HG03135 (cell line): ENCODE results near the gene DNAJA2.
A peak's percentile ranks its signal among the peaks of the same experiment; 100 is the strongest.
"Not testable (repeated sequence)": the region's sequence is repeated elsewhere in the genome, so short reads cannot be mapped to it uniquely, and the experiment has no call there.

Experiments
- ATAC-seq: cut with Tn5 transposase; IDR thresholded peaks from one replicate; pipeline ENCODE4 v1.9.1; 2021; ENCODE audit warnings: mild to moderate bottlenecking, moderate library complexity; ENCODE audit not compliant: unreplicated experiment

DNAJA2 gene

DNA sequence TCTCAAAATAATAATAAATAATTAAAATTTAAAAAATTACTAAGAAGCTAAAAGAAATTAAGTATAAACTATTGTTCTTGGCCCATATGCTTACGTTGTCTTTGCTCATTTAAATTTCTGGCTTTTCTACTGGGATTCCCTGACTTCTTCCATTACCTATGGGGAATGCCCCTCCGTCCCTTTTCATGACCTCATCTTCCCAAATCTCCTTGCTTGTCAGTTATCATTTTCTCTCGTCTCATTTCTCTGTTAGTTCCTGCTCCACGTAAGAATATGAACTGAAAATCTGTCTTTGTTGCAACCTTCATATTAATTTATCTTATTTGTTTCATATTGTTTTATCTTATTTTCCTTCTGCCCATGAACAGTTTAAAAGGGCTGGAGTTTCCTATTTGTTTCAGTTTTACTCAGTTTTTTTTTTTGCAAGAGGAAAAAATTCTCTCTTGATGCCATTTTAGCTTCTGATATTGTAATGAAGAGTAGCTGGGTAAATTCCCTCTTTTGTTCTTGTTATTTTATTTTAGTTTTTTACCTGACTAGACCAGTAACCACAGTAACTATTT lies 2.5 kb upstream of the DNAJA2 start:
- ATAC-seq, result no peak

DNA sequence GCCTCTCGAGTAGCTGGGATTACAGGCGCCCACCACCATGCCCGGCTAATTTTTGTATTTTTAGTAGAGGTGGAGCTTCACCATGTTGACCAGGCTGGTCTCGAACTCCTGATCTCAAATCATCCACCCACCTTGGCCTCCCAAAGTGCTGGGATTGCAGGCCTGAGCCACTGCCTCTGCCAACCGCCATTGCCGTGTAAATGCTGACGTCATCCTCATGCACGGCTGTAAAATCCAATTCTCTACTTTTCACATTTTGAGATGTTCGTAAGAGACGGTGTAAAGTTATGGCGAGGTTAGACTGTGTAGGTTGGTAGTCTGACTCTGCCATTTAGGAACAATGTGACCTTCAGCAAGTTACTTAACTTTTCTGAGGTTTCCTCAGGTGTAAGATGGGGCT lies 1.7 kb upstream of the DNAJA2 start:
- no peak for ATAC-seq

DNA sequence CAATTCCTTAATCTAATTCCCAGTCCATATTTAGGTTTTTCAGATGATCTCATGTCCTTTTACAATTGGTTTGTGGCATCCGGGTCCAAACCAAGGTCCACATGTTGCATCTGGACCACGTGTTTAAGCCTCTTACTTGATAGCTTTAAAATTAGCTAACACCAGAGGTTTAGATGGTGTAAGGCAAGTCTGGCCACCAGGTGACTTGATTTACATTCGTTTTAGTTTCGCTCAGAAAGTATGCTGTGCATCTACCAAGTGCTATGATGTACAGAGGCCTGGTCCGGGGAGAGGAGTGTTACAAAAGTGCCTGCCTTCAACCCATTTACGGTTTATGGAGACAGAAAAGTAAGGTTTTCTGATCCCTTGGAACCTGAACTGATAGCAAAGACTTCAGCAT lies 878 bp upstream of the DNAJA2 start:
- no peak for ATAC-seq

DNA sequence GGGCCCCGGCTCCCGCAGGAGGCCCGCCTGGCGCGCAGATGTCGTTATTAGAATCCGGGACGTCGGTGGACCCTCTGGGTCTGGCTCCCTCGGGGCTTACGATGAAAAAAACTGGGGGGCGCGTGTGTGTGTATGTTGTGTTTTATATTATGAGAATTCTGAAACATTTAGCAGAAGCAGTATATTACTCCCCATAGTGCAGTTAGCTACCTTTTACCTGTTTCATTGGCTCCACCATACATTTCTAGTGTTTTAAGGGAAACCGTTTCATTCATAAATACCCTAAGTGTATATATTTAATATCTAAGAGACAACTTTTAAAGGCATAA lies 486 bp upstream of the DNAJA2 start:
- ATAC-seq, result no peak

DNA sequence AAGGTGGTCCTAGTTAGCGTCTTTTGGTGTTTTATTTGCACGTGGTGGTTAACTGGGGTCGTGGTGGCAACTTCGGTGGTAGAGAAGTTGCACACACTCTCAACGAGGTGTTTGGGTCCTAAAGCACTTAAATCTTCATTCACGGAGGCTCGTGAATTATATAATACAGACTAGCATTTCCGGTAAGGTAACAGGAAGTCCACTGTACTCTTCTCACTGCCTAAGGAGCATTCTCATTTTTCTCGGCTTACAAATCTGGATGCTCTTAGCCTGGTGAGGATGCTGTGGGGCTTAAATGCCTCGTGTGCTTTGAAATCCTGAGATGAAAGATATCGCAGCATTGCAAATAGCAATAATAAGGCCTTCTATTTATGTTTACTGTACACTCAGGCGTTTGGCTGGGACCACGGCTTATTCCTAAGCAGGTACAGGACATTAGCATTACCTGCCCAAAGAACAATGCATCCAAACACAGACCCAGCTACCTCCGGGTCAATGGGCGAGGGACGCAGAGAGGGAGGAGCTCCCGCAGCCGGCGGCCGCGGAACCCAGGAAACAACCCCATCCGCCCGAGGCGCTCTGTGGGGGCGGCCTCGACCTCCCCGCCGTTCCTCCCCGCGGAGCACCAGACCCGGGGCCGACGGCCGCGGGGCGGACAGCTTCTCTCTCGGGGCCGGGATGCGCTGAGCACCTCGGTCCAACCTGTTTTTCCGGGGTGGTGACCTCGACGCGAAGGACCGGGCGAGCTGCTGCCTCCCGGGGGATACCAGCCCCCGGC lies 856 bp downstream of the DNAJA2 start:
- peak; percentile 44 for ATAC-seq

DNA sequence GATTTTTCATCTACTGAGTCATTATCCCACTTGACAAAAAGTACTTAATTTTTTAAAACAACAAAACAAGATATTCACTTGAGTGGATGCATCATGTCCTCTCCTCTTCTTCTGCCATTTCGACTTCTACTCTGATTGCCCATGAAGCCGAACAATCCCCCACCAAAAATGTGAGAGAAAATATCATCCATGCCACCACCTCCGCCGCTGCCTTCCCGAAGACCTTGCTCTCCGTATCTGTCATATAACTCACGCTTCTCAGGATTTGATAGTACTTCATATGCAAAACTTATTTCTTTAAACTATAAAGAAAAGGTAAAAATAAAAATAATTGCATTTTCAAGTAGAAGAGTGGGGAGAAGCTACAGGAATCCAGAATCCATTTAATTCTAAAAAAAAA lies 2.2 kb downstream of the DNAJA2 start:
- no peak for ATAC-seq

DNA sequence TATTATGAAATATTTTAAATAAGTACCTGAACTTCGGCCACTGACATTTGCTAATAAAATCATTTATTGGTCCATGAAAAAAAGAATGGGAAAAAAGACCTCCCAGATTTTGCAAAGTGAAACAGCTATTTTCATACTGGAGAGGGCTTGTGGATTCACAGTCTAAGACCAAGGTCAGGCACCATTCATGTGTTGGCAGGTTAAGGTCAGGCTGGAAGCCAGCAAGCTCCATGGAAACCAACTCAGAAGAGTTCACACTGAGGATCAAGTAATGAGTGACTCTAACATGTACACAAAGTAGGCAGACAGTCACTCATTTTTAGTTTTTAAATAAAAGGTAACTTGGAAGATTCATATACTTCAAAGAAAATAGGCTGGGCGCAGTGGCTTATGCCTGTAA lies 3.4 kb downstream of the DNAJA2 start:
- no peak for ATAC-seq

DNA sequence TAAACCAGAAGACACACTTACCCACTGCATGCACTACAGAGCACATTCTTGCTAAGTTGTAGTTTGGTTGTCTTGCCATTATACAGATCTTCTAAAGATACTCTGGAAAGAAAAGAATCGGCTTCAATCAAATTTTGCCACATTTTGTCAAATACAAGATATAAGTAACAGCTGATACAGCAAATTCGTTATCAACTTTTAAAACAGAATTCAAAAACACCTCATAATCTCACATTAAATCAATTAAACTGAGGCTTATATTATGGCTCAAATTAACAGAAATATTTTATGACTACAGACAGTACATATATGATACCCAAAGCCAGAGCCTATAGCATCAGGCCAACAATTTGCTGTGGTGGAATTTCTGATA lies 5.4 kb downstream of the DNAJA2 start:
- ATAC-seq, result no peak

DNA sequence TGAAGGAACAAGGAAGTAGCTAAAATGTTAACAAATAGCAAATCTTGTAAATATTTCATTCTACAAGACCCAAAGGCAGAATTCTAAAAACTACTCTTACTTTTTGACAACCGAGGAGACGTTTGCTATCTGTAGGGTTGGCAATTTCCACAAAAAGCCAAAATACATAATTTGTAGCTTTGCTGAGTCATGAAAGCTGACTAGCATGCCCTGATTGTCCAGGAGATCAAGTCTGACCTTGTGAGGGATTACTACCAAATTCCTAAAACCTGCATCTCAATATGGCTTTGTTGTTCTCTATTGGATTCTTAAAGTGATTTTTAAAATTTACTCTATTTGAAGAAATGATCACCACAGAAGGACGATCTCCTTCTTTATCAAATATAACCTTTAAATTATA lies 10.8 kb downstream of the DNAJA2 start:
- no peak for ATAC-seq

DNA sequence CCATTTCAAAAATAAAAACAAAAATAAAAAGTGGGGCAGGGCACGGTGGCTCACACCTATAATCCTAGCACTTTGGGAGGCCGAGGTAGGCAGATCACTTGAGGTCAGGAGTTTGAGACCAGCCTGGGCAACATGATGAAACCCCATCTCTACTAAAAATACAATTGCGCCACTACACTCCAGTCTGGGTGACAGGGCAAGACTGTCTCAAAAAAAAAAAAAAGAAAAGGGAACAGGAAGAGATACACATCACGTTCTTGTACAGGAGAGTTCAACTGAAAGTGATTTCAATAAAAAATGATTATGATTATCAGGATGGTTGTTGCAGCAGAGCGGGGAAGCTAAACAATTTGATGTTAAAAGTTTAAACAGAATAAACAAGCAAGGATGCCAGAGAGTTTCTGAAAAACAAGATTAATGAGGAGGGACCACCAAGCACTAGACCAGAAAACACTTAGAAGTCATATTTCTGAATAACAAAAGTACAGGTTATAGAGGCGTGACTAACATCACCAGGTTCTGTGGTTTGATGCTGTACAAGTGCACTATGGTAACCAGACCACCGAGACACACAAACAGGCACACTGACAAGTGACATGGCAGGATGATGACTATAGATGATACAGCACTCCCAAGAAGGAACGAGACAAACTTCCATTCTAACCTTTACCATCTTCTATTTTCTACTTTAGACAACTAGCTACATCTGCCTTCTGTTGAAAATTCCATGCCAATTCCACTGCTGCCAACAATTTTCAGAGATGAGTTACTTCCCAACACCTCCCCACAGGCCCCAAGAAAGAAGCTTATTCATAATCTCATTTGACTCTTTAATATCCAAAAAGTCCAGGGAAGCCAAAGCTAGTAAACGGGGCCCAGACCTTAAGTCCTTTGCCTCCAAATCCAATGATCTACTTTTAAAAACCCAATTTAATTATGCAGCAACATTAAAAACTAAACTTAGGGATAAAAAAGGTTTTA lies 11.8 kb downstream of the DNAJA2 start:
- ATAC-seq, result no peak

DNA sequence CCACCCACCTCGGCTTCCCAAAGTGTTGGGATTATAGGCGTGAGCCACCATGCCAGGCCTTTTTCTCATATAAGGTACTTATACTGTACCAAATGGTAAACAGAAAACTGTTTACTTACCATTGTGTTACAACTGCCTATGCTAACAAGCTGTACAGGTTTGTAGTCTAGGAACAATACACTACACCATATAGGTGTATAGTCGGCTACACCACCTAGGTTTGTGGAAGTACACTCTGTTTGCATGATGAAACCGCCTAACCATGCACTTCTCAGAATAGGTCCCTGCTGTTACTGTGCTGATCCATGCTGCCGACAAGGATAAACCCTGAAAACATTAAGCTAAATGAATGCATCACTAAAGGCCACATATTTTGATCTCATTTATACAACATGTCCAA lies 18.9 kb downstream of the DNAJA2 start:
- no peak for ATAC-seq

DNA sequence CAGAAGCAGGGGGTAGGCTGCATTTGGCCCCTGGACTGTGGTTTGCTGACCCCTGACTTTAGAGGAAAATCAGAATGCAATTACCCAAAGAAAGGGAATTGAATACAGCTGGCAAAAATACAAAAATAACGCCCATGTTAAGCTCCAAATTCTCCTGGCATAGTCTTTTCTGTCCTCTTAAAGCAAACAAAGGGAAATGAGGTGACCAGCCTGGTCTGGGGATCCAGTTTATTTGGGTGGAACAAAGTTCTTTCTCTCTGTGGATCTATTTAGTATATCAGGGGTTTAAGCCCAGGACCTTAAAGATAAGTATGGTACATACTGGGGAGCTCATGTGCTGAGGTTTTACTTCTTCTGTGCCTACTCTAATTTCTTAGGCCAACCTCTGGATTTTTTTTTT lies 23.5 kb downstream of the DNAJA2 start:
- no peak for ATAC-seq

DNA sequence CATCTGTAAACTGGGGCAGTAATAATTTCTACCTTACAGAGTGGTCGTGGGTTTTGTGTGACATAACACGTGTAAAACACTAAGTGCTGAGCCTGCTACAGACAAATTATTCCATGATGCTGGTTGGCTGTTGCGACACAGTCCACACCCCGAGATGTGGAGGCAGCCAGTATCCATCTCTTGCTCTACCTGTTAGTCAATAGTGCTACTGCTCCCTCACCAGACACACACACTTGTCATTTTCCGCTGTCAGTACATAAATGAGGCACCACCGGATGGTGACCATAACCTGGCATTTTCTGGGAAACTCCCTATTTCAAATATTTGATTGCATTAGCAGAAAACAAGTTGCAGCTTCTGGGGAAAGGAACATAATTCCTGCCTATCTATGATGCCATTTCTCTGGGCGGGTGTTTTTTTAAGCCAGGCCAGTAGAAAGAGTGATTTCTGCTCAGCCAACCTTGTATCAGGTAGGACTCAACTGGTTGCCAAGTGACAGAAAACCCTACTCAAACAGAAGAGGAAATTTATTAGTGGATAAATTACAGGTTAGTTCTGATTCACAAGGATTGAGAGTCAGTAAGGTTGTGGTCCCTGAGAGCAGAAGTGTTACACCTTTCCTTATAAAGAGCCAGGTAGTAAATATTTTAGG lies 24.1 kb downstream of the DNAJA2 start:
- no peak for ATAC-seq

DNA sequence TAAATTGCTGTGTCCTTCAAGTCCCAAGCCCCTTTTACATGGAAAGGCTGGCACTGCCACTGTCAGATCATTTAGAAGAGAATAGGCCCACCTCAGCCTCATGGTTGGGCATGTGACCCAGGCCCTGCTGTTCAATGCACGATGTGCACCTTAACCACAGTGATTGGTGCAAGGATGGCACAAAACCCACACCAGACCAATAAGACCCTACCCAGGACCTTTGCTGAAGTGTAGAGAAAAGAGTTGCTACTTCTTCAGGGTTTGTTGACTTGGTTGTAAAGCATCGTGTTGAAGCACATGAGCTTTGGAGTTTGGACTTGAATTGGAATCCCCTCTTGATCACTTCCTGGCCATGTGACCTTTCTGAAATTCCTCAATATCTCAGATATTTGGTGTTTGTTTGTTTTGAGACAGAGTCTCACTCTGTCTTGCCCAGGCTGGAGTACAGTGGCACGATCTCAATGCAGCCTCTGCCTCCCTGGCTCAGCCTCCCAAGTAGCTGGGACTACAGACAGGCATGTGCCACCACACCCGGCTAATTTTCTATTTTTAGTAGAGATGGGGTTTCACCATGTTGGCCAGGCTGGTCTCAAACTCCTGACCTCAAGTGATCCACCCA lies 24.8 kb downstream of the DNAJA2 start:
- no peak for ATAC-seq

DNA sequence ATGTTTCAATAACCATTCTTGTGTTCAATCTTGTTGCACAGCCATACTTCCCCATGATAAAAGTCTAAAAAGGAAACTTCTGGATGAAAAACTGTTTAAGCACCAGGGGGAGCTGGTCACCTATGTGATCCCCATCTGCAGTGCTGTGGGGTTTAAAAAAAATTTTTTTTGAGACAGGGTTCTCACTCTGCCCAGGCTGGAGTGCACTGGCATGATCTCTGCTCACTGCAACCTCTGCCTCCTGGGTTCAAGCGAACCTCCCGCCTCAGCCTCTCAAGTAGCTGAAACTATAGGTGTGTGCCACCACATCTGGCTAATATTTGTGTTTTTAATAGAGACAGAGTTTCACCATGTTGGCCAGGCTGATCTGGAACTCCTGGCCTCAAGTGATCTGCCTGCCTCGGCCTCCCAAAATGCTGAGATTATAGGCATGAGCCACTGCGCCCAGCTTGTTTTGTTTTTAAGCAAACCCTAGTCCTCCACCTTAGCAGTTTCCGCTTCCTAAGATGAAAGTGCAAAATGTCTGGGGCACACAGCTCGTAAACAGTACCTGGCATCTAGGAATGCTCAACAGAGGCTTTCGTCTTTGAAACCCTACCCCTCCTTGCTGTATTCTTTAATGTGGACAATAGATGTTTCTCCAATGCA lies 25.4 kb downstream of the DNAJA2 start:
- no peak for ATAC-seq

DNA sequence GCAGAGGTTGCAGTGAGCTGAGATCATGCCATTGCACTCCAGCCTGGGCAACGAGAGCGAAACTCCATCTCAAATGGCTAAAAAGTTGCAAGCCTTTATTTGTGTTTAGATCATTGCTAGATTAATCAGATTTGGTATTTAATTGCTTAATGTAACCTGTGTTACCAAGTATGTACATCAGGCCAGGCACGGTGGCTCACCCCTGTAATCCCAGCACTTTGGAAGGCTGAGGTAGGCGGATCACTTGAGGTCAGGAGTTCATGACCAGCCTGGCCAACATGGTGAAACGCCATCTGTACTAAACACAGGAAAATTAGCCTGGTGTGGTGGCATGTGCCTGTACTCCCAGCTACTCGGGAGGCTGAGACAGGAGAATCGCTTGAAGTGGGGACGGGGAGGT lies 28.8 kb downstream of the DNAJA2 start:
- ATAC-seq, result not testable (repeated sequence)

DNA sequence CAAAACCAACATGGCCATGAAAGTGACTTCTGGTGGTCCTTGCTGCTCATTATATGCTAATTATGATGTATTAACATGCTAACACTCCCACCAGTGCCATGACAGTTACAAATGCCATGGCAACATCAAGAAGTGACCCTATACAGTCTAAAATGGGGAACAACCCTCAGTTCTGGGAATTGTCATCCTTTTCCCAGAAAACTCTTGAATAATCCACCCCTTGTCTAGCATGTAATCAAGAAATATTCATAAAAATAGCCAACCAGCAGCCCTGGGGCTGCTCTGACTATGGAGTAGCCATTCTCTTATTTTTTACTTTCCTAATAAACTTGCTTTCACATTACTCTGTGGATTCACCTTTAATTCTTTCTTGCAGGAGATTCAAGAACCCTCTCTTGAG lies 35.9 kb downstream of the DNAJA2 start:
- ATAC-seq, result no peak

DNA sequence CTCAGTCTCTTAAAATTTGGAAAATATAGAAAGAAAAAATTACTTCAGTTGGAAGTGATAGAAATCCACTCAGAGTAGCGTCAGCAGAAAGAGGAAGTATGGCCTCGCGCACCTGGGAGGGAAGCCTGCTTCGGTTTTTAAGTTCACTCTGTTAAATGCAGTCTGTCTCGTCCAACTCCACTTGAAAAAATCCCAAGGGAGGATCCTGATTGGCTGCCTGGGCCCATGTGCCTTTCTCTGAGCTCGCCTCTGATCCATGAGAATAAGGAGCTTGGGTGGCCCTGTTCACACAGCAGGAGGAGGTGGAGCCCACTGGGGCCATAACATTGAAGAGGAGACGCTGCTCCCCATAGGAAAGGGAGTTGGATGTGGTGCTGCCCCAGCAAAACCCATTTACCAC lies 40.7 kb downstream of the DNAJA2 start:
- no peak for ATAC-seq

DNA sequence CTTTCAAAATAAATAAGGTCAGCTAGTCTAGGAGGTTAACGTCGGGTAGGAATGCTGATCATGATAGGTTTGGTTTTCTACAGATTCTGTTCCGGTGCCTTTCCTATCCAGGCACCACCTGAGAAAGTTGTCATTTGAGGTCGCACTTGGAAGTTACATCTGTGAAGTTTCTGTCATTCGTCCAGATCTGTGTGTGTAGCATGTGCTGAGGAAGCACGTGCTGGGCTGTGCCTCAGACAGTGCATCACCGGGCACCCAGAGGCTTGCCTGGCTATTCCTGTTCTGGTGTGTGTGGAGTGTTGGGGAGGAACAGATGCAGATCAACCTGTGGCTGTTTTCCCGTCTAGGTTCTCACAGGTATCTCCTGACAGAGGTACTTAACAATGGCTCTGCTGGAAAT lies 42.6 kb downstream of the DNAJA2 start:
- no peak for ATAC-seq
